K562 (cell line): ENCODE data around the gene UBE2K. TPM values are rescaled to one million over a fixed set of nuclear protein-coding genes. Genes with fewer than 3 reads are reported as not detected.
A peak's percentile ranks its signal among the peaks of the same experiment; 100 is the strongest.

Experiments used
- ESRRB ChIP-seq: fragments of 250-450 bp; sonication (Bioruptor Pico); IDR thresholded peaks from 2 replicates; pipeline ENCODE4 v1.5.0; 2020; ENCODE audit warnings: mild to moderate bottlenecking, moderate library complexity, borderline replicate concordance
- FOXJ2 ChIP-seq: fragments of 200-800 bp; sonication (Bioruptor generic); IDR thresholded peaks from 2 replicates; pipeline ENCODE4 v1.6.1; 2016; ENCODE audit warnings: missing genetic modification characterization, missing compliant biosample characterization
- GATA2 ChIP-seq: sonication (generic); formaldehyde crosslinking; IDR thresholded peaks from 2 replicates; pipeline ENCODE4 v1.4.0; 2020; ENCODE audit warnings: mild to moderate bottlenecking, missing genetic modification reagents
- MAFG ChIP-seq: fragments of 450-650 bp; conservative IDR thresholded peaks from 2 replicates; pipeline ENCODE4 v1.6.1; 2016; ENCODE audit warnings: missing genetic modification characterization, missing compliant biosample characterization
- NKRF ChIP-seq: fragments of 450-650 bp; IDR thresholded peaks from 2 replicates; pipeline ENCODE4 v1.6.1; 2016; ENCODE audit warnings: borderline replicate concordance
- NR2C2 ChIP-seq, 2 experiments: fragments of 200-800 bp in 1 of 2; sonication (Bioruptor generic) in 1 of 2; sonication (generic) in 1 of 2; formaldehyde crosslinking in 1 of 2; IDR thresholded peaks; 2 replicates each; pipeline versions ENCODE4 v1.6.1 to v1.8.0; 2016 to 2022; ENCODE audit warnings: mild to moderate bottlenecking in 1 of 2, missing compliant biosample characterization in 1 of 2, missing genetic modification characterization in 1 of 2, missing genetic modification reagents in 1 of 2
- SIN3A ChIP-seq, 2 experiments: fragments of 150-350 bp in 1 of 2; IDR thresholded peaks; 2 replicates each; pipeline ENCODE4 v1.6.1; 2011 to 2016; ENCODE audit warnings: borderline replicate concordance in 2 of 2, low read depth in 2 of 2, low read length in 2 of 2, mild to moderate bottlenecking in 2 of 2, moderate library complexity in 2 of 2; ENCODE audit not compliant: control insufficient read depth in 1 of 2
- SIX5 ChIP-seq, 2 experiments: IDR thresholded peaks; 2 replicates each; pipeline ENCODE4 v1.6.1; 2011; ENCODE audit warnings: low read length in 2 of 2, borderline replicate concordance in 1 of 2, low read depth in 1 of 2, mild to moderate bottlenecking in 1 of 2, moderate library complexity in 1 of 2; ENCODE audit not compliant: insufficient read depth in 1 of 2
- SMARCC2 ChIP-seq: fragments of 450-650 bp; IDR thresholded peaks from 2 replicates; pipeline ENCODE4 v1.6.1; 2017; ENCODE audit warnings: antibody characterized with exemption, moderate library complexity, mild to moderate bottlenecking, low read depth
- TBL1XR1 ChIP-seq, 2 experiments: IDR thresholded peaks; 2 replicates each; pipeline ENCODE4 v1.6.1; 2012; ENCODE audit warnings: improper control_type of control experiment in 2 of 2, low read length in 2 of 2, mild to moderate bottlenecking in 1 of 2
- YY1 ChIP-seq, 3 experiments: IDR thresholded peaks; 2 replicates each; pipeline ENCODE4 v1.6.1; 2011; ENCODE audit warnings: low read length in 2 of 3, mild to moderate bottlenecking in 2 of 3, moderate library complexity in 2 of 3, borderline replicate concordance in 1 of 3, control low read depth in 1 of 3, low read depth in 1 of 3; ENCODE audit not compliant: insufficient read depth in 3 of 3, insufficient replicate concordance in 2 of 3, control insufficient read depth in 1 of 3, insufficient read length in 1 of 3; ENCODE audit errors: extremely low read depth in 1 of 3
- ZFPM2 ChIP-seq: fragments of 250-450 bp; sonication (Bioruptor Pico); IDR thresholded peaks from 2 replicates; pipeline ENCODE4 v1.5.1; 2022; ENCODE audit warnings: mild to moderate bottlenecking
- ZNF197 ChIP-seq: fragments of 200-800 bp; sonication (Bioruptor generic); IDR thresholded peaks from 2 replicates; pipeline ENCODE4 v1.6.1; 2016; ENCODE audit warnings: low read depth, missing genetic modification characterization, missing compliant biosample characterization
- polyA plus RNA-seq, 8 experiments: library from polyadenylated mRNA; depleted of rRNA in 4 of 8; stranded (reverse) in 5 of 8; unstranded in 3 of 8; fragments of >200 nt; fragmentation: Nextera tagmentation in 2 of 8; fragmentation: Illumina TruSeq in 1 of 8; extraction: Ambion mirVana in 2 of 8; extraction: Trizol in 1 of 8; gene quantifications; 2 replicates each; pipeline versions ENCODE4 v1.2.1 to v1.2.3, GENCODE V29; 2011 to 2014; ENCODE audit warnings: inconsistent platforms in 1 of 8, missing spikeins in 1 of 8
- total RNA-seq, 7 experiments: library from RNA; depleted of rRNA in 6 of 7; stranded (reverse); fragments of >200 nt in 6 of 7; fragmentation: Illumina TruSeq in 2 of 7; extraction: Trizol in 2 of 7; gene quantifications; 2 replicates each; pipeline versions ENCODE4 v1.2.1 to v1.2.3, GENCODE V29; 2011 to 2021; ENCODE audit warnings: low replicate concordance in 1 of 7

The UBE2K gene
- total and polyA plus RNA-seq, 9 of the 15 experiments (the other 6 are each of a cell fraction or from before 2014, with no cell fraction given): 29.8 to 190 (median 62.6) TPM

GRCh38 chr4:39699687-39700409 is 1.9 kb downstream of the UBE2K start (continued):
- TF ChIP-seq NKRF (0 out of 2 replicates have a peak, but pooled peaks have one; percentile 16), SIX5 (IDR thresholded peaks at IDR 0.05; ENCODE audit: borderline replicate concordance in 1 of 2, insufficient read depth in 1 of 2, low read depth in 1 of 2, low read length in 2 of 2) (no peak), ZFPM2 (no peak), NR2C2 (CRISPR knock-in tag; IDR thresholded peaks at IDR 0.05) (peak; percentile 83), NR2C2 (tag; IDR thresholded peaks at IDR 0.05) (peak; percentile 95), MAFG (peak; percentile 90), ZNF197 (CRISPR knock-in tag) (no peak), SIN3A (IDR thresholded peaks at IDR 0.05; ENCODE audit: borderline replicate concordance in 2 of 2, control insufficient read depth in 1 of 2, low read depth in 2 of 2, low read length in 2 of 2) (peak in 1 of 2 experiments; percentile 50; a peak in 1 of 4 replicates), SMARCC2 (peak; percentile 33; the same call in 1 of the 2 replicates), FOXJ2 (no peak), TBL1XR1 (IDR thresholded peaks at IDR 0.05; ENCODE audit: low read length in 2 of 2) (0 out of 4 replicates have a peak, but pooled peaks of 1 of the 2 experiments have one; percentile 7), ESRRB (CRISPR knock-in tag) (no peak), YY1 (IDR thresholded peaks at IDR 0.05; ENCODE audit: borderline replicate concordance in 1 of 3, control insufficient read depth in 1 of 3, extremely low read depth in 1 of 3, insufficient read depth in 3 of 3, insufficient read length in 1 of 3, insufficient replicate concordance in 2 of 3, low read depth in 1 of 3, low read length in 2 of 3) (no peak), GATA2 (CRISPR knock-in tag) (no peak)
